ENCODE results near the gene SMTNL2. TPM values are rescaled to one million over a fixed set of nuclear protein-coding genes. Genes with fewer than 3 reads are reported as not detected.

SMTNL2 gene
- total RNA-seq, 1 donor from 2014 or later: 8.6 TPM

GRCh38 chr17:4583782-4584100, 588 bp upstream of the SMTNL2 start:
- Mint-ChIP-seq H3K36me3 (ENCODE audit: insufficient read depth) (no peaks in the 10 kb centered on the region), H3K9me3 (ENCODE audit: low read depth) (no peaks in the 10 kb centered on the region), H3K27ac (peak overlapping the region; percentile 96), H3K4me3 (ENCODE audit: low read depth) (peak overlapping the region; percentile 84), H3K27me3 (peaks cover 39% of the 10 kb centered on the region), H3K4me1 (ENCODE audit: low read depth) (peaks cover 29% of the 10 kb centered on the region)
- TF ChIP-seq, protein P1, sequence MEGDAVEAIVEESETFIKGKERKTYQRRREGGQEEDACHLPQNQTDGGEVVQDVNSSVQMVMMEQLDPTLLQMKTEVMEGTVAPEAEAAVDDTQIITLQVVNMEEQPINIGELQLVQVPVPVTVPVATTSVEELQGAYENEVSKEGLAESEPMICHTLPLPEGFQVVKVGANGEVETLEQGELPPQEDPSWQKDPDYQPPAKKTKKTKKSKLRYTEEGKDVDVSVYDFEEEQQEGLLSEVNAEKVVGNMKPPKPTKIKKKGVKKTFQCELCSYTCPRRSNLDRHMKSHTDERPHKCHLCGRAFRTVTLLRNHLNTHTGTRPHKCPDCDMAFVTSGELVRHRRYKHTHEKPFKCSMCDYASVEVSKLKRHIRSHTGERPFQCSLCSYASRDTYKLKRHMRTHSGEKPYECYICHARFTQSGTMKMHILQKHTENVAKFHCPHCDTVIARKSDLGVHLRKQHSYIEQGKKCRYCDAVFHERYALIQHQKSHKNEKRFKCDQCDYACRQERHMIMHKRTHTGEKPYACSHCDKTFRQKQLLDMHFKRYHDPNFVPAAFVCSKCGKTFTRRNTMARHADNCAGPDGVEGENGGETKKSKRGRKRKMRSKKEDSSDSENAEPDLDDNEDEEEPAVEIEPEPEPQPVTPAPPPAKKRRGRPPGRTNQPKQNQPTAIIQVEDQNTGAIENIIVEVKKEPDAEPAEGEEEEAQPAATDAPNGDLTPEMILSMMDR (IDR thresholded peaks at IDR 0.05; ENCODE audit: unreplicated experiment): peak; percentile 68
- DNase-seq (ENCODE audit: low spot score, unreplicated experiment): no peak

GRCh38 chr17:4584917-4585637, 748 bp downstream of the SMTNL2 start:
- Mint-ChIP-seq H3K9me3 (ENCODE audit: low read depth) (no peaks in the 10 kb centered on the region), H3K27me3 (peaks cover 39% of the 10 kb centered on the region), H3K27ac (peak overlapping the region; percentile 79), H3K4me1 (ENCODE audit: low read depth) (peaks cover 33% of the 10 kb centered on the region), H3K4me3 (ENCODE audit: low read depth) (peak overlapping the region; percentile 79), H3K36me3 (ENCODE audit: insufficient read depth) (no peaks in the 10 kb centered on the region)
- TF ChIP-seq, protein P1 (IDR thresholded peaks at IDR 0.05; ENCODE audit: unreplicated experiment): no peak
- DNase-seq (ENCODE audit: low spot score, unreplicated experiment): no peak

DNA sequence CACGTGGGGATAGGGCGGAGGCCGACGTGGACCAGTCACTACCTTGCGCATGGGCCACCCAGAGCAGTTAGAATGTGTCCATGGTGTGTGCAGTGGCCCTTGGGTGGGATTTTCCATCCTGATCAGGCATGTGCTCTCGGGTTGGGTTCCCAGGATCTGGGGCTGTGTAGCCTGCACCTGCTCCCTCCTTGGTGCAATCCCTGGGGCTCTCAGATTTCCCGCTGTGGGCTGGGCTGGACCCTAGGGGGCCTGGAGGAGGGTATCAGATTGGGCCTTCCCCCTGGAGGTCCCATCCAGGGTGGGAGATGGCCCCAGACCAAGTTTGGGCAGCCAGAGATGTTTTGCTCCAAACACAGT, 1.3 kb downstream of the SMTNL2 start:
- DNase-seq (ENCODE audit: low spot score, unreplicated experiment): no peak
- no peaks in the 10 kb centered on the region for H3K9me3 Mint-ChIP-seq (ENCODE audit: low read depth)
- peak overlapping the region; percentile 79 for H3K4me3 Mint-ChIP-seq (ENCODE audit: low read depth)
- peaks cover 33% of the 10 kb centered on the region for H3K4me1 Mint-ChIP-seq (ENCODE audit: low read depth)
- H3K27ac Mint-ChIP-seq: no peak overlapping the region
- H3K36me3 Mint-ChIP-seq (ENCODE audit: insufficient read depth): no peaks in the 10 kb centered on the region
- TF ChIP-seq, protein P1 (IDR thresholded peaks at IDR 0.05; ENCODE audit: unreplicated experiment): no peak
- peaks cover 44% of the 10 kb centered on the region for H3K27me3 Mint-ChIP-seq

DNA sequence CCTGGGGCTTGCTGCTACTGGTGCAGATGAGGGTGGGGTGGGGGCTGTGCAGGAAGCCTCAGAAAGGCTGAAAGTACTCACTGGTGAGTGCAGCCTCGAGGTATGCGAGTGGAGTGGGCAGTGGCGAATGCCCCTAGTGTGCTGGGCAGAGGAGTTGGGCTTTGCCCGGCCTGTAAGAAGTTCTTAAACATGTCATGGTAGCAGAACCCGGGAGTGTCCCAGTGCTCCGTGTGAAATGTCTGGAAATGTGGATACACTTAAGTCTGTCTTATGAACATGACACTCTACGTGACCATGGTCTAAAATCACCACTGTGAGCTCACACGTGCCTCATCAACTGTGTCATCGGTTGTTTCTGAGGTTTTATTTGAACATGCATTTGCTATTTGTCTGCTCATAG, 1.7 kb downstream of the SMTNL2 start:
- H3K27me3 Mint-ChIP-seq: peaks cover 46% of the 10 kb centered on the region
- DNase-seq (ENCODE audit: low spot score, unreplicated experiment): no peak
- TF ChIP-seq, protein P1 (IDR thresholded peaks at IDR 0.05; ENCODE audit: unreplicated experiment): no peak
- H3K4me1 Mint-ChIP-seq (ENCODE audit: low read depth): peaks cover 33% of the 10 kb centered on the region
- no peaks in the 10 kb centered on the region for H3K36me3 Mint-ChIP-seq (ENCODE audit: insufficient read depth)
- peak overlapping the region; percentile 9 for H3K4me3 Mint-ChIP-seq (ENCODE audit: low read depth)
- H3K9me3 Mint-ChIP-seq (ENCODE audit: low read depth): no peaks in the 10 kb centered on the region
- H3K27ac Mint-ChIP-seq: no peak overlapping the region

GRCh38 chr17:4587195-4587594, 2.9 kb downstream of the SMTNL2 start:
- H3K9me3 Mint-ChIP-seq (ENCODE audit: low read depth): no peaks in the 10 kb centered on the region
- H3K27me3 Mint-ChIP-seq: peaks cover 40% of the 10 kb centered on the region
- no peak overlapping the region for H3K27ac Mint-ChIP-seq
- DNase-seq (ENCODE audit: low spot score, unreplicated experiment): no peak
- no peaks in the 10 kb centered on the region for H3K36me3 Mint-ChIP-seq (ENCODE audit: insufficient read depth)
- TF ChIP-seq, protein P1 (IDR thresholded peaks at IDR 0.05; ENCODE audit: unreplicated experiment): no peak
- no peak overlapping the region for H3K4me3 Mint-ChIP-seq (ENCODE audit: low read depth)
- H3K4me1 Mint-ChIP-seq (ENCODE audit: low read depth): peaks cover 32% of the 10 kb centered on the region
